Naive B cell (primary cell): ENCODE data around the gene NKD2. TPM values are rescaled to one million over a fixed set of nuclear protein-coding genes. Genes with fewer than 3 reads are reported as not detected.
"Not testable (repeated sequence)": the region's sequence is repeated elsewhere in the genome, so short reads cannot be mapped to it uniquely, and the experiment has no call there.

Source experiments
- ATAC-seq, 2 donors: fragments of 150-1000 bp; cut with Tn5 transposase; 2 replicates each; pipeline ENCODE4 v1.10.0; 2021; ENCODE audit warnings: low read depth in 2 of 2, mild to moderate bottlenecking in 2 of 2, moderate library complexity in 2 of 2
- DNase-seq: peaks from one replicate; pipeline ENCODE4 v3.0.0; 2022
- H3K27ac Mint-ChIP-seq, 6 donors: one replicate each; pipeline ENCODE4 v1.8.0; 2020 to 2022; ENCODE audit warnings: mild to moderate bottlenecking in 6 of 6, mixed read lengths in 6 of 6, moderate library complexity in 5 of 6, inconsistent platforms in 2 of 6
- H3K27me3 Mint-ChIP-seq, 3 donors: one replicate each; pipeline ENCODE4 v1.8.0; 2021 to 2022; ENCODE audit warnings: mixed read lengths in 3 of 3, mild to moderate bottlenecking in 1 of 3
- H3K36me3 Mint-ChIP-seq, 2 donors: one replicate each; pipeline ENCODE4 v1.8.0; 2020 to 2022; ENCODE audit warnings: mixed read lengths in 2 of 2, inconsistent platforms in 1 of 2, mild to moderate bottlenecking in 1 of 2
- H3K4me1 Mint-ChIP-seq, 3 donors: one replicate each; pipeline ENCODE4 v1.8.0; 2020 to 2022; ENCODE audit warnings: mixed read lengths in 3 of 3, inconsistent platforms in 1 of 3, mild to moderate bottlenecking in 1 of 3, moderate library complexity in 1 of 3
- H3K4me3 Mint-ChIP-seq, 8 donors: one replicate each; pipeline ENCODE4 v1.8.0; 2020 to 2022; ENCODE audit warnings: mild to moderate bottlenecking in 8 of 8, mixed read lengths in 8 of 8, moderate library complexity in 8 of 8, inconsistent platforms in 2 of 8
- H3K9me3 Mint-ChIP-seq, 7 donors: one replicate each; pipeline ENCODE4 v1.8.0; 2020 to 2022; ENCODE audit warnings: mixed read lengths in 7 of 7, mild to moderate bottlenecking in 5 of 7, inconsistent platforms in 2 of 7, moderate library complexity in 1 of 7
- polyA plus RNA-seq, 6 donors: library from polyadenylated mRNA; unstranded; fragments of 300-500 nt; fragmentation: Illumina TruSeq; gene quantifications; one replicate each; pipeline ENCODE4 v1.2.3, GENCODE V29; 2021; ENCODE audit warnings: low read depth in 6 of 6

Gene NKD2
- polyA plus RNA-seq, 6 donors from 2014 or later, result 0.29 TPM; not detected in 5

- H3K27me3 Mint-ChIP-seq, result peaks cover 0 to 18% (median 8%) of the 10 kb centered on the region in 3 donors
- no peak for DNase-seq
- no peaks in the 10 kb centered on the region for H3K9me3 Mint-ChIP-seq
- ATAC-seq, result no peak
- H3K4me3 Mint-ChIP-seq, result no peak overlapping the region
- peaks cover 0 to 4% (median 0%) of the 10 kb centered on the region in 3 donors for H3K4me1 Mint-ChIP-seq
- H3K36me3 Mint-ChIP-seq, result no peaks in the 10 kb centered on the region
- H3K27ac Mint-ChIP-seq, result no peak overlapping the region
Observed at GRCh38 chr5:997711-998110, 10.9 kb upstream of the NKD2 start.

DNA sequence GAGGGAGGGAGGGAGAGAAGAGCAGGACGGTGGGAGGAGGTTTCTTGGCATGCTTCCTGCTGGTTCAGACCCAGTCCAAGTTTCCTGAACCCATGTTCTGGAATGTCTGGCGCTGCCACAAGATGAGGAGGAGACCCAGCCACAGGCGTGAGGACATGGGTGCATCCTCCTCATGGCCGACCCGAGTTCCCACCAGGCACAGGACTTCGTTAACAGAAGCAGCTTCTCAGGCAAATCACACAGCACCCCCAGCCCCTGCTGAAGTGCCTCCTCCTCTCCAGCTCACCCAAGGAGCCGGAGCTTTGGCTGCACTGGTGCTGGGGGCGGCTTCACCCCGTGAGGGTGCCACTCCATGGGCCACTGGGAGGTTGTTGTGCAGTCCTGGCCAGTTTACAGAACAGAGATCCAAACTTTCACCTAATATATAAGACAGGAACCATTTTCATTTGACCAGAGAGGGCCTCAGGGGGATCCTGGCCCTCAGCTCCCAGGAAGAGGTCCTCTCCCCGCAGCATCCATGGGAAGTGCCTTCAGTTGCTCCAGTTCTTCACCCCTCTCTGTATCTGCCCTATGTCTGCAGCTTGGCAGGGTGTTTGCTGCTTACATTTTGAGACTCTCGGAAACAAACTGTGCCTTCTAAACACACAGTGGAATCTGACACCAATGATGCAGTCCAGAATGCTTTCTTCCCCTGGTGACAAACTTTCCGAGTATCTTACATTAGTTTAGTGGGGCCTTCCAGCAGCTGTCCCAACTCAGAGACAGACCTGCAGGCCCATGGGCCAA is 10.2 kb upstream of the NKD2 start:
- no peaks in the 10 kb centered on the region for H3K36me3 Mint-ChIP-seq
- H3K4me1 Mint-ChIP-seq, result peaks cover 0 to 4% (median 2%) of the 10 kb centered on the region in 3 donors
- no peak for ATAC-seq
- H3K4me3 Mint-ChIP-seq, result no peak overlapping the region
- no peak for DNase-seq
- H3K27me3 Mint-ChIP-seq, result peaks cover 6 to 19% (median 8%) of the 10 kb centered on the region in 3 donors
- no peak overlapping the region for H3K27ac Mint-ChIP-seq
- H3K9me3 Mint-ChIP-seq, result no peaks in the 10 kb centered on the region

DNA sequence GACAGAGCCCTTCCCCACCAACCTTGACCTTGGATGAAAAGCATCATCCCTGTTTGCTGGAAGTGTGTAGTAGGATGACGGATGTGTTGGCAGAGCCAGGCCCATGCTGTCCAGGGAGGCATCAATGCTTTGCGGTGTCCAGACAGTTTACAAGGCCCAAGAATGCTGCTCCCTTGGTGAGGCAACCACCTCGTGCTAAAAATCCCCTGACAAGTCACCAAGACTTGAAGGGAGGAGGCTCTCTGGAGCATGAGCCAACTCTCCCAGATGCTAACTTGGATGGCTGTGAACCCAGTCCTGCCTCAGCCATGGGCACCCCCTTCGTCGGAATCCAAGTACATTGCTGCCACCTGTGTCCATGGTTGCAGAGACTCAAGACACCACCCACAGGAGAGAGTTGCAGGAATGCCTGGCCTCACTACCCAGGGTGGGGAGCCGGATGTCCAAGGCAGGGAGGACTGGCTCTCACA is 9.5 kb upstream of the NKD2 start:
- H3K9me3 Mint-ChIP-seq, result no peaks in the 10 kb centered on the region
- ATAC-seq (no peak), DNase-seq (no peak)
- H3K36me3 Mint-ChIP-seq, result no peaks in the 10 kb centered on the region
- no peak overlapping the region for H3K4me3 Mint-ChIP-seq
- H3K4me1 Mint-ChIP-seq, result peaks cover 0 to 8% (median 4%) of the 10 kb centered on the region in 3 donors
- H3K27ac Mint-ChIP-seq, result no peak overlapping the region
- peaks cover 7 to 24% (median 8%) of the 10 kb centered on the region in 3 donors for H3K27me3 Mint-ChIP-seq

GRCh38 chr5:999724-1000123 is 8.9 kb upstream of the NKD2 start:
- Mint-ChIP-seq H3K27me3 (peaks cover 7 to 29% (median 8%) of the 10 kb centered on the region in 3 donors), H3K9me3 (no peaks in the 10 kb centered on the region), H3K27ac (no peak overlapping the region), H3K4me3 (no peak overlapping the region), H3K4me1 (peaks cover 0 to 8% (median 8%) of the 10 kb centered on the region in 3 donors), H3K36me3 (no peaks in the 10 kb centered on the region)
- ATAC-seq, result no peak
- no peak for DNase-seq

DNA sequence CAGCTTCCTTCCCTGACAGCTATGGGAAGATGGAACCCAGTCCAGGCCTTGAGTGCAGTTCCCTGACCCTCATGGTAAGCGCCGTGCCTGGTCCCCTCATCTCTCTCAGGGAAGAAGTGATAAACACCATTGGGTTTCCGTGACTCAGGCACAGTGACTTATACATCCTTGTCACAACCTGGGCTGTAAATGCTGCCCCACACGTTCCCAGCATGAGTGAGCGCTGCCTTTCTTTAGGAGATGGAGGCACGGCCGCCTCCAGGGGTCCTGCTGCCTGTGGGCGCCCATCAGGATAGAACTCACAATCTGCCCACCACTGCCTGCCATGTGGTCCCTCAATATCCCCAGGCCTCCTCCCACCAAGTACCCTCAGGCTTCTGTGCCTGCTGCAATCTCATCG is 8.3 kb upstream of the NKD2 start:
- H3K4me1 Mint-ChIP-seq, result peaks cover 0 to 8% (median 8%) of the 10 kb centered on the region in 3 donors
- H3K36me3 Mint-ChIP-seq, result no peaks in the 10 kb centered on the region
- H3K9me3 Mint-ChIP-seq, result no peaks in the 10 kb centered on the region
- DNase-seq (no peak), ATAC-seq (no peak)
- H3K27ac Mint-ChIP-seq, result no peak overlapping the region
- H3K27me3 Mint-ChIP-seq, result peaks cover 7 to 29% (median 8%) of the 10 kb centered on the region in 3 donors
- H3K4me3 Mint-ChIP-seq, result no peak overlapping the region

DNA sequence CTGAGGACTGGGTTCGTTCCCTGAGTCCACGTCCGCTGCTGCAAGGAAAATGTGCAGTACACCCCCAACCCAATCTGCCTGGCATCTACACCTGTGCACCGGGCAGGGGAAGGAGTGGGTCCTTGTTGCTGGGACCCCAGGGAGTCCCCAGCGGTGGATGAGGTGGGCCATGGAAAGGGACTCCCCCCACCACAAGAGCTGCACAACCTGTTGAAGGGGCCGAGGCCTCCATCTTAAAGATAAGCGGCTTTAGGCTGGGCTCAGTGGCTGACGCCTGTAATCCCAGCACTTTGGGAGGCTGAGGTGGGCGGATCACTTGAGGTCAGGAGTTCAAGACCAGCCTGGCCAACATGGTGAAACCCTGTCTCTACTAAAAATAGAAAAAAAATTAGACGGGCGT is 7.8 kb upstream of the NKD2 start:
- H3K27me3 Mint-ChIP-seq, result peaks cover 10 to 33% (median 12%) of the 10 kb centered on the region in 3 donors
- peak overlapping the region in 1 of 8 donors; percentile 59 for H3K4me3 Mint-ChIP-seq
- not testable (repeated sequence) for H3K27ac Mint-ChIP-seq, H3K4me1 Mint-ChIP-seq, DNase-seq, ATAC-seq, H3K36me3 Mint-ChIP-seq, H3K9me3 Mint-ChIP-seq

- ATAC-seq (no peak), DNase-seq (no peak)
- H3K4me1 Mint-ChIP-seq, result peaks cover 11 to 14% (median 12%) of the 10 kb centered on the region in 3 donors
- no peak overlapping the region for H3K27ac Mint-ChIP-seq
- no peaks in the 10 kb centered on the region for H3K36me3 Mint-ChIP-seq
- peak overlapping the region in 3 of 8 donors; percentile 20 to 54 (median 28) for H3K4me3 Mint-ChIP-seq
- H3K9me3 Mint-ChIP-seq, result no peaks in the 10 kb centered on the region
- peaks cover 17 to 41% (median 21%) of the 10 kb centered on the region in 3 donors for H3K27me3 Mint-ChIP-seq
Observed at GRCh38 chr5:1001406-1002270, 7.0 kb upstream of the NKD2 start.

DNA sequence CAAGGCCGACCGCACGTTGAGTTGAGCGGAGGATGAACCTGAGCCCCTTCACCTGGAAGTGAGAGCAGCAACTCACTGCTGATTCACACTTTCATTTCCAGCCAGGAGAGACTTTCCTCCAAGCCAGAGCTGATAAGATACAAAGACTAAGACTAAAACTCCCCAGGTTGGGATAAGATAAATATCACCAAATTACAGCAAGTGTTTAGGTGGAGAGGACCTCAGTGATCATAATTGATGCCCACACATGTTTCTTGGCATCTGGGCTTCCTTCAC is 6.4 kb upstream of the NKD2 start:
- no peak overlapping the region for H3K27ac Mint-ChIP-seq
- no peaks in the 10 kb centered on the region for H3K36me3 Mint-ChIP-seq
- no peaks in the 10 kb centered on the region for H3K9me3 Mint-ChIP-seq
- H3K4me3 Mint-ChIP-seq, result peak overlapping the region in 2 of 8 donors; percentile 28 to 32
- ATAC-seq, result no peak
- H3K27me3 Mint-ChIP-seq, result peaks cover 22 to 46% (median 26%) of the 10 kb centered on the region in 3 donors
- no peak for DNase-seq
- peaks cover 10 to 16% (median 15%) of the 10 kb centered on the region in 3 donors for H3K4me1 Mint-ChIP-seq

DNA sequence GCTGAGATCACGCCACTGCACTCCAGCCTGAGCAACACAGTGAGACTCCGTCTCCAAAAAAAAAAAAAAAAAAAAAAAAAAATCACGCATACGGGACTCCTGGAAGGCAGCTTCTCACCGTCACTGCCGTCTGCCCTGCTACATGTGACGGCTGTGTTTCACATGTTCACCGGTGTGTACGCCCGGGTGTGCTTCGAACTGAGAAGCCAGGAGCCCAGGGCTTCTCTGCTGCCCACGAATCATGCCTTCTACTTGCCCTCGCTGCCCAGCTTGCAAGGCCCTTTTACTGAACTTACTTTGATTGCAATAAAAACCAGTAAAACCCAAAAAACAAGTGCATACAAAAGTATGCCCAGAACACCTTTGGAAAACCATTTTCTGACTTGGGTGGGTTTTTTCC is 5.8 kb upstream of the NKD2 start:
- ATAC-seq (no peak), DNase-seq (no peak)
- Mint-ChIP-seq H3K4me3 (no peak overlapping the region), H3K36me3 (peaks cover 0 to 4% of the 10 kb centered on the region in 2 donors), H3K27ac (no peak overlapping the region), H3K9me3 (no peaks in the 10 kb centered on the region), H3K27me3 (peaks cover 25 to 53% (median 29%) of the 10 kb centered on the region in 3 donors), H3K4me1 (peaks cover 12 to 21% (median 16%) of the 10 kb centered on the region in 3 donors)

GRCh38 chr5:1003296-1003937 is 5.2 kb upstream of the NKD2 start:
- H3K36me3 Mint-ChIP-seq, result peaks cover 0 to 8% of the 10 kb centered on the region in 2 donors
- no peak overlapping the region for H3K27ac Mint-ChIP-seq
- no peaks in the 10 kb centered on the region for H3K9me3 Mint-ChIP-seq
- DNase-seq, result no peak
- peak overlapping the region; percentile 47 to 83 (median 72) for H3K4me3 Mint-ChIP-seq
- peaks cover 16 to 24% (median 19%) of the 10 kb centered on the region in 3 donors for H3K4me1 Mint-ChIP-seq
- peaks cover 28 to 57% (median 29%) of the 10 kb centered on the region in 3 donors for H3K27me3 Mint-ChIP-seq
- ATAC-seq, result no peak

DNA sequence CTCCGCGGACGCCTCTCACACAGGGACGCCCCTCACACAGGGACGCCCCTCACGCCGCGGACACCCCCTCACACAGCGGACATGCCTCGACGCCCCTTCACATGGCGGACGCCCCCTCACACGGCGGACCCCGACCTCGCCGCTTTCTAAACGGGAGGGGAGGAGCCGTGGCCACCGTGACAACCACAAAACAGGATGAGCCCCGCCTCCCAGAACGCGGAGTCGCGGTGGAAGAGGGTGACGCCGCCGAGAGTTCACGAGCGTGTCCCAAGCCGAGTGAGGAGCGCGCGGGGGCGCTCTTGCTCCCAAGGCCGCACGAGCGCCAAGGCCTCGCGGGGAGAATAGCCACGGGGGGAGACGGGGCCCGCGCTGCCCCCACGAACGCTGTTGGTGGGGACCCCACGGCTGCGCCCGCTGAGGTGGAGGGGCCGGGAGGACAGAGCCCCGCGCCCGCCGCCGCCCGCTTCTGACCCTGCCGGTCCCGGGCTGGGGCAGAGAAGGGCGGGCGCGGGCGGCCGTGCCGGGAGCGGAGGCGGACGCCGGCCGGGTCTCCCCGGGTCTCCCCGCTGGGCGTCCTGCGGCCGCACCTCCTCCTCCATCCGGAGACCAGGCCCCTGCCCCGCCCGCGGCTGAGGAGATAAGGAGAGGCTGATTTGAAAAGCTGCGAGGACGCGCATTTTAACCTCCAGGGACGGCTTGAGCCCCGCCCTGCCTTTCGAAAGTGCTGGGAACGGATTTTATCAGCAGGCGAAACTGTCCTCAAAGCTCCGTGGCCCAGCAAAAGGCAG is 3.9 kb upstream of the NKD2 start:
- Mint-ChIP-seq H3K4me1 (peaks cover 16 to 25% (median 20%) of the 10 kb centered on the region in 3 donors), H3K36me3 (peaks cover 0 to 8% of the 10 kb centered on the region in 2 donors), H3K27ac (peak overlapping the region in 1 of 6 donors; percentile 60), H3K27me3 (peaks cover 28 to 54% (median 30%) of the 10 kb centered on the region in 3 donors), H3K9me3 (no peaks in the 10 kb centered on the region), H3K4me3 (peak overlapping the region; percentile 30 to 84 (median 72))
- ATAC-seq (peak; percentile 55 to 61), DNase-seq (peak; percentile 21)

DNA sequence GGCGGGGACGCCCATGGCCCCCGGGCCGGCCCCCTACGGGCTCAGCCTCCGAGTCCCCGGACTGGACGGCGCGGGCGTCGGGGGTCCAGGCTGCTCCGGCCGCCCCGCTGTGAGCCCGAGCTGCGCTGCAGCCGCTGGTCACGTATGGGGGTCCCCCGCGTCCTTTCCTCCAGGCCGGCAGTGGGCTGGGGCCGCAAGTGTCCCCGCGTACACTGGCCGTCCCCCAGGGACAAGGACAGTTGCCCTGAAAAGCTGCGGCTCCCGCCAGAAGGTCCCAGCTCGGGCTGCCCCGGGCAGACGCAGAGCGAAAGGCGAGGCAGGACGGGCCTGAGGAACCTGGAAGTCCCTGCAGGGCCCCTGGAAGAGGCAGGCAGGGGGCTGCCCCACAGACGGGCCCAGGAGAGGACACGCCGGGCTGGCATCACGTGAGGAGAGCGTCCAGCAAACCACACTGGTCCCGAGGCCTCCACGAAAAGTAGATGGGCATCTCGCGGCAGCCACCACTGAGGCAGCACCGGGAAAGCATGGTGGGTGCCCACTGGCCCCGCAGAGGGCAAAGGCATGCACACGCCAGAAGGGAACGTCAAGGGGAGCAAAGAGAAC is 3.3 kb upstream of the NKD2 start:
- H3K4me3 Mint-ChIP-seq, result peak overlapping the region in 7 of 8 donors; percentile 11 to 84 (median 30)
- H3K36me3 Mint-ChIP-seq, result peaks cover 0 to 8% of the 10 kb centered on the region in 2 donors
- DNase-seq (no peak), ATAC-seq (no peak)
- H3K4me1 Mint-ChIP-seq, result peaks cover 16 to 29% (median 22%) of the 10 kb centered on the region in 3 donors
- H3K27me3 Mint-ChIP-seq, result peaks cover 34 to 60% (median 37%) of the 10 kb centered on the region in 3 donors
- no peak overlapping the region for H3K27ac Mint-ChIP-seq
- H3K9me3 Mint-ChIP-seq, result no peaks in the 10 kb centered on the region
